HG02610 (cell line): ENCODE results near the gene GMEB1.
A peak's percentile ranks its signal among the peaks of the same experiment; 100 is the strongest.
"Not testable (repeated sequence)": the region's sequence is repeated elsewhere in the genome, so short reads cannot be mapped to it uniquely, and the experiment has no call there.

Experiments used
- ATAC-seq: cut with Tn5 transposase; IDR thresholded peaks from one replicate; pipeline ENCODE4 v1.9.1; 2021; ENCODE audit warnings: mild to moderate bottlenecking, moderate library complexity; ENCODE audit not compliant: unreplicated experiment

Gene GMEB1

GRCh38 chr1:28668956-28669723 is 556 bp downstream of the GMEB1 start:
- ATAC-seq = peak; percentile 53

GRCh38 chr1:28671254-28671780 is 2.7 kb downstream of the GMEB1 start:
- ATAC-seq = no peak

- ATAC-seq = not testable (repeated sequence)
Observed at GRCh38 chr1:28672971-28673370, 4.4 kb downstream of the GMEB1 start.

GRCh38 chr1:28675924-28676257 is 7.3 kb downstream of the GMEB1 start:
- ATAC-seq = no peak

DNA sequence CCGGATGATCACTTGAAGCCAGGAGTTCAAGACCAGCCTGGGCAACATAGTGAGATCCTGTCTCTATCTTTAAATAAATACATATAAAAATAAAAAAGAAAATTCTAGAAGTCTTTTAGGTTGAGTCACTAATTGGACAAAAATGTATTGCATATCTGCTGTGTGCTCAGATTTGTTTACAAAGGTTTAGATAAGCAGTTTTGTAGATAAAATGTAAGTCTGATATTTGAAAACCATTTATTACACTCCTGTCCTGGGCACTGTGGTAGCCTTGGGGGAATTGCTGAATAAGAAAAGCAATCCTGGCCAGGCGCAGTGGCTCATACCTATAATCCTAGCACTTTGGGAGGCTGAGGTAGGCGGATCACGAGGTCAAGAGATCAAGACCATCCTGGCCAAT is 11.6 kb downstream of the GMEB1 start:
- no peak for ATAC-seq

DNA sequence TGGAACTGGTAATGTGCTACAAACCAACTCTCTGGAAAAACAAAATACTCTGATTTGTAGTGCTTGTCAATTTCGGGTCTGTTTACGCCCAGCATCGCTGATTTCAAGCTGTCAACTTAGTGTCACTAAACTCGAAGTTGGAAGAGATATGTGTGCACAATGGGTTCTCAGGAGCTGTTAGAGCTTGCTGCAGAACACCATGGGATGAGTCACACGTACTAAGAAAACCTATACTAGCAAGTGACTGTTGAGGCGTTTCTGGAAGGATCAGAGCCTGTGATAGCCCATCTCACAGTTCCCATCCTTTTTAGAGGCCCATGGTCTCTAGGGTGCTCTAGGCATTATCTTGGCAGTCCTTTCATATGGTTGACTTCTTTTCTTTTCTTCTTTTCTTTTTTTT is 14.3 kb downstream of the GMEB1 start:
- no peak for ATAC-seq

DNA sequence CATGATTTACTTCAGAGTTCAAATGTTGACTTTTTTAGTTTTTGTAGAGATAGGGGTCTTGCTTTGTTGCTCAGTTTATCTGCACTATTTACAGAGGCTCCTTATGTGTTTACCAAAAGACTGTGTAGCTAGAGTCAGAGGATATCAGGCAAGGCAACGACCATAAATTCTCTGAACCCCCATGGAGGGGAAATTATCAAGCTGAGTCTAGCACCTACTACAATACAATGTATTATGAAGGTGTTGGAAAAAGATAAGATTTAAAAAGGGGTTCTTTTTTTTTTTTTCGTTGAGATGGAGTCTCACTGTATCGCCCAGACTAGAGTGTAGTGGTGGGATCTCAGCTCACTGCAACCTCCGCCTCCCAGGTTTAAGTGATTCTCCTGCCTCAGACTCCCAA is 16.4 kb downstream of the GMEB1 start:
- ATAC-seq = no peak

DNA sequence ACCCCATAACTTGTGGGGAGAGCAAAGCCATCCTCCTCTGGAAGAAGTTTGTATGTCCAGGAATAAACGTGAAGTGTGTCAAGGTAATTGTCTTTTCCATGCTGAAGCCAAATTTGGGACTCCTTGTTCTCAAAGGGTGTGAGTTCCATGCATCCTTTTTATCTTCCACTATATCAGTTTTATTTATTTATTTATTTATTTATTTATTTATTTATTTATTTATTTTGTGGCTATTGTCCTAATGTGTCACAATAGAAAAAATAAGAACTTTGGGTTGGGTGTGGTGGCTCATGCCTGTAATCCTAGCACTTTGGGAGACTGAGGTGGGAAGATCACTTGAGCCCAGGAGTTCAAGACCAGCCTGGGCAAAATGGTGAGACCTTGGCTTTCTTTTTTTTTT is 23.0 kb downstream of the GMEB1 start:
- ATAC-seq = not testable (repeated sequence)

DNA sequence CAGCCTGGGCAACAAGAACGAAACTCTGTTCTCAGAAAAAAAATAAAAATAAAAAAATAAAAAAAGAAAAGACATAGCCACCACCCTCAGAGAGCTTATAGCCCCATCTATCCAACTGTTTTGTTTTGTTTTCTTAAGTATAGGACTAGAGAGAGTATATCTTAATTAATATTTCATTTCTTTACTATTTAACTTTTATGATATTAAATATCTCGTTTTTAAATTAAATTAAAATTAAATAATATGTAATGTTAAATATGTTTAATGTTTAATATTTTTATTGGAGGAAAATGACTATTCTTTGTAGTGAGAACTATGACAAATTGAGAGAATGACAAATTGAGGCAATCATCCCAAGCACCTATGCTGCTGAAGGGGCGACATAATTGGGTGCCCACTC is 35.0 kb downstream of the GMEB1 start:
- ATAC-seq = no peak

DNA sequence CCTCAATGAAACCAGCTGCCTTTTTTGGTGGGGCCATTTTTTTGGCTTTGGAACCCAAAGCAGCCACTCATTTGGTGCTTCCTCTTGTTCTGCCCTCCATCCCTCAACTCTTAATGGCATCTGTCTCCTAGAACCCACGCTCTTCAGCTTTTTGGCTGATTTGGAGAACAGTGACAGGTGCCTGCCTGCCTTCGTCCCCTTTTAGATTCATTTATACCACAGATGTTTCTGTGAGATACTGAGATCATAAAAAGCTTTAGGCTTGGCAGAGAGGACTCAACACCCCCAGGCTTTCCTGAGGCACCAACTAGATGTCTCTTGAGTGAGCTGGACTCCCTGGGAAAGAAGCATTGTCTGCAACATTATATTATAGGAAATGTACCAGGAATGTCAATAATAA is 47.8 kb downstream of the GMEB1 start:
- ATAC-seq = no peak

- no peak for ATAC-seq
Observed at GRCh38 chr1:28718166-28718565, 49.6 kb downstream of the GMEB1 start.

DNA sequence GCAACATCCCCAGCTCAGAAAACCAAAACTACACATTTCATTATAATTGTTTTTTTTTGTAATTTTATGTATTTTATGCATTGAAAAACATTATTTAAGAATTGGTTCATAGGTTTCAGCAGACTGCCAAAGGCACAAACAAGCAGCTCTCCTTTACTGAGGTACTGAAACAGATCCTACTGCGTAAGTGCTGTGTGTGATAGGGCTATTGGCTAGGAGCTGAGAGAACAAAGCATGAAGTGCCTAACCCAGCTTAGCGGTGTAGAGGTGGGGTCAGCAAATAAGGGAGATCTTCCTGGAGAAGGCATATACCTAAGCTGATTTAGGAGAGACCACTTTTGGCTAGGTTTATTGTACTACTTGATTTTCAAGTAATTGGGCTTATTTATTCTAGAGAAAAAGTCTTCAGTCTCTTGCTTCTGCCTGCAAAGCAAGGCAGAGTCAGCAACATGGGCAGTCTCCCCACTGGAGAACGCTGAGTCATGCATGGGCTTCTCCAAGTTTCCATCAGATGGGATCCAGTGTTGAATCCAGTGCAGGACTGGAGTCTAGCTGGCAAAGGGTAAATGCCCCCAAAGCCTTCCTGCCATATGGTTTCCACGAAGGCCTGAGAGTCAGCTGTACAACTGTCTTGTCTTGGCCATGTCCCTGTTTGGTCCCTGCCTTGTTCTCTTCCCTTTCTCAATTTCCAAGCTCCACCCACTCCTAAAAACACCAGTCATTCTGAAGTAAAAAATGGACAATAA is 50.2 kb downstream of the GMEB1 start:
- no peak for ATAC-seq

- ATAC-seq = no peak
Observed at GRCh38 chr1:28719332-28719619, 50.7 kb downstream of the GMEB1 start.

DNA sequence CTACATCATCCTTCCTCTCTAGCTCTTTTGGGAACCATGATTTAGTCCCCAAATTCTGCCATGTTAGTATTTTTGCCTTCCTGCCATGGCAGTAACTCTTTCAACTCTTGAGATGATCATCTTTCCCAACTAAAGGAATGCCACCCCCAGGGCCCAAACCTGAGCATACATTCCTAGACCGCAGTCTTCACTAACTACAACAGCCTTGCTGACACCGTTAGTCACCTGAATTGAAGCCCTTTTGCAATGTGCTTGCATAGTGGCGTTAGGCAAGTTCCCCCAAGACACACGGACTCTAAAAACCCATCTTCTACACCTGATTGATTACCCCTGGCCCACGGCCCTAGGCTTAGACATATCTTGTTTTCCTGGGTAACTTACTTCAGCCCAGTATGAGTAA is 51.8 kb downstream of the GMEB1 start:
- ATAC-seq = no peak

DNA sequence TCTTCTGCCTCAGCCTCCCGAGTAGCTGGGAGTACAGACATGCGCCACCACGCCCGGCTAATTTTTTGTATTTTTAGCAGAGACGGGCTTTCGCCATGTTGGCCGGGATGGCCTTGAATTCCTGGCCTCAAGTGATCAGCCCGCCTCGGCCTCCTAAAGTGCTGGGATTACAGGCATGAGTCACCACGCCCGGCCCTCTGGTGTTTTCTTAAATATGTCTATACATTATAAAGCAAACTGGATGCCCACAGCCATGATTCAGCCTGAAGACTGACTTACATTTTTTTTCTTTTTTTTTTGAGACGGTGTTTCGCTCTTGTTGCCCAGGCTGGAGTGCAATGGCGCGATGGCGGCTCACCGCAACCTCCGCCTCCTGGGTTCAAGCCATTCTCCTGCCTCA is 53.3 kb downstream of the GMEB1 start:
- not testable (repeated sequence) for ATAC-seq

- not testable (repeated sequence) for ATAC-seq
Observed at GRCh38 chr1:28725365-28725764, 56.8 kb downstream of the GMEB1 start.

GRCh38 chr1:28735961-28736449 is 67.4 kb downstream of the GMEB1 start:
- ATAC-seq = no peak

GRCh38 chr1:28736450-28737306 is 68.1 kb downstream of the GMEB1 start, which contains the start of gene YTHDF2:
TSS of gene YTHDF2 (plus strand) at chr1:28736940. CDS start at chr1:28737121, 181 bp downstream.
- peak; percentile 88 for ATAC-seq

- no peak for ATAC-seq
Observed at GRCh38 chr1:28737307-28738132, 68.9 kb downstream of the GMEB1 start.

DNA sequence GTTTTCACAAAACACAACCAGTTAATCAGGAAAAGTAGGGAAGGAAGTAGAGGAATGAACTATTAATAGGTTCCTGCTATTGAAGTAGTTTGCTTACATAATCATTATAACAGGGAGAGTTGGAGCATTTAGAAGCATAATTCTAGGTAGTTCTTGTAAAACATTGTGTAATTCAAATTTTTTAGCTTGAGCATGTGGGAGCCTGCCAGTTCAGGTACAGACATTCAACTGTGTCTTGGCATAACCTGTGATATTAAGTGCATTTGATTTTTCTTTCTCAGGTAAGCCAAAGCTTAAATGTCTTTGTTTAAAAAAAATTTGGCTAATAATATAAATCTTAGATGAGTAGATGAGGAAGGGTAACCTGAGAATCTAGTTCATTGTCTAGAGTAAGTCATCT is 71.5 kb downstream of the GMEB1 start:
- no peak for ATAC-seq
